ENCODE results near the gene PLXDC2. TPM values are rescaled to one million over a fixed set of nuclear protein-coding genes. Genes with fewer than 3 reads are reported as not detected.

PLXDC2 gene
- 3.8 and 9.5 TPM in 2 replicates for total RNA-seq

DNA sequence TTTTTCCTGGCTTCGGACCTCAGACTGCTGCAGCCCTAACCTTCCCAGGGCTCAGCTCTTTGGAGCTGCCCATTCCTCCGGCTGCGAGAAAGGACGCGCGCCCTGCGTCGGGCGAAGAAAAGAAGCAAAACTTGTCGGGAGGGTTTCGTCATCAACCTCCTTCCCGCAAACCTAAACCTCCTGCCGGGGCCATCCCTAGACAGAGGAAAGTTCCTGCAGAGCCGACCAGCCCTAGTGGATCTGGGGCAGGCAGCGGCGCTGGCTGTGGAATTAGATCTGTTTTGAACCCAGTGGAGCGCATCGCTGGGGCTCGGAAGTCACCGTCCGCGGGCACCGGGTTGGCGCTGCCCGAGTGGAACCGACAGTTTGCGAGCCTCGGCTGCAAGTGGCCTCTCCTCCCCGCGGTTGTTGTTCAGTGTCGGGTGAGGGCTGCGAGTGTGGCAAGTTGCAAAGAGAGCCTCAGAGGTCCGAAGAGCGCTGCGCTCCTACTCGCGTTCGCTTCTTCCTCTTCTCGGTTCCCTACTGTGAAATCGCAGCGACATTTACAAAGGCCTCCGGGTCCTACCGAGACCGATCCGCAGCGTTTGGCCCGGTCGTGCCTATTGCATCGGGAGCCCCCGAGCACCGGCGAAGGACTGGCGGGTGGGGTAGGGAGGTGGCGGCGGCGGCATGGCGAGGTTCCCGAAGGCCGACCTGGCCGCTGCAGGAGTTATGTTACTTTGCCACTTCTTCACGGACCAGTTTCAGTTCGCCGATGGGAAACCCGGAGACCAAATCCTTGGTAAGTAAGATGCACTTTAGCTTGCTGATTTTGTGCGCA is at the start of gene PLXDC2:
PLXDC2 (plus strand) TSS at position 22 of the 820 bp plus-strand sequence.

Measured in bronchial smooth muscle cell (primary cell).